SK-N-DZ (cell line): ENCODE results near the gene DDIT3.
A peak's percentile ranks its signal among the peaks of the same experiment; 100 is the strongest.
"Not testable (repeated sequence)": the region's sequence is repeated elsewhere in the genome, so short reads cannot be mapped to it uniquely, and the experiment has no call there.

Experiments
- DNase-seq: peaks from one replicate; pipeline ENCODE4 v3.0.0-alpha.2; 2015; ENCODE audit warnings: low spot score

DDIT3 gene

DNA sequence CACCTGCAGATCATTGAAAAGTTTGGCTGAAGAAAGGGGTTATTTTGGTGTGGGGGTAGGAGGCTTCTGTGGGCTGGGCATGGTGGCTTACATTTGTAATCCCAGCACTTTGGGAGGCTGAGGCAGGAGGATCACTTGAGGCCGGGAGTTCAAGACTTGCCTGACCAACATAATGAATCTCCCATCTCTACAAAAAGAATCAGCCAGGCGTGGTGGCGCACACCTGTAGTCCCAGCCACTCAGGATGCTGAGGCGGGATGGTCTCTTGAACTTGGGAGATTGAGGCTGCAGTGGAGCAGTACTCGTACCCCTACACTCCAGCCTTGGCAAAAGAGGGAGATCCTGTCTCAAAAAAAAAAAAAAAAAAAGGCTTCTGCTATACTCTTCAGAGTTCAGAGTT lies 7.0 kb downstream of the DDIT3 start:
- no peak for DNase-seq

DNA sequence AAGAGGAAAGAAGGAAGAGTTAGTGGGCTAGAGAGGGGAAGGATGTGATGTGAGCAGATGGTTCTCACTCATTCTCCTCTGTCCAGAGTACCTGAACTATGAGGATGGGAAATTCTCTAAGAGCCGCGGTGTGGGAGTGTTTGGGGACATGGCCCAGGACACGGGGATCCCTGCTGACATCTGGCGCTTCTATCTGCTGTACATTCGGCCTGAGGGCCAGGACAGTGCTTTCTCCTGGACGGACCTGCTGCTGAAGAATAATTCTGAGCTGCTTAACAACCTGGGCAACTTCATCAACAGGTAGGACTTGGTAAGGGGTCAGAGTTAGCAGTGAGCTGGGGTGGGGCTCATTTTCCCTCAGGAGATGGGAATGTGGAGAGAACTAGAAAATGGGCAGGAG lies 7.6 kb downstream of the DDIT3 start:
- DNase-seq, result no peak

DNA sequence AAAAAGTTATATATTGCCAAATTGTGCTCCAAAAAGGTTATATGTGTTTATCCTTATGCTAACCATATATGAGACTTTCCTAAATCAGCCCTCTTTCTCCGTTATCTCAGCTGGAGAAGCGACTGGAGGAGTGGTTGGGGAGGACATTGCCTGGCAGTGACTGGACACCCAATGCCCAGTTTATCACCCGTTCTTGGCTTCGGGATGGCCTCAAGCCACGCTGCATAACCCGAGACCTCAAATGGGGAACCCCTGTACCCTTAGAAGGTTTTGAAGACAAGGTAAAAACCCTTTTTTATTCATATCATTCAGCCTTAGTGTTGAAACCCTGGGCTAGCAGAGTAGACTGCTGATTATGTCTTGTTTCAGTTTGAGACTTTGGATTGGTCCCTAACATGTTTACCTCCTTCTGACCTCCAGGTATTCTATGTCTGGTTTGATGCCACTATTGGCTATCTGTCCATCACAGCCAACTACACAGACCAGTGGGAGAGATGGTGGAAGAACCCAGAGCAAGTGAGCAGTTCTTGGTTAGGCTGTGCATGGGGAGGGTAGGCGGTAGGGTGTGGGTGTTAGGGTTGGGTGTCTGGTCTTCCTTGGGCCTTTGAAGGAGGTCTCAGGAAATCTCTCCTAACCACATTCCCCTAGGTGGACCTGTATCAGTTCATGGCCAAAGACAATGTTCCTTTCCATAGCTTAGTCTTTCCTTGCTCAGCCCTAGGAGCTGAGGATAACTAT lies 8.6 kb downstream of the DDIT3 start:
- DNase-seq, result no peak

DNA sequence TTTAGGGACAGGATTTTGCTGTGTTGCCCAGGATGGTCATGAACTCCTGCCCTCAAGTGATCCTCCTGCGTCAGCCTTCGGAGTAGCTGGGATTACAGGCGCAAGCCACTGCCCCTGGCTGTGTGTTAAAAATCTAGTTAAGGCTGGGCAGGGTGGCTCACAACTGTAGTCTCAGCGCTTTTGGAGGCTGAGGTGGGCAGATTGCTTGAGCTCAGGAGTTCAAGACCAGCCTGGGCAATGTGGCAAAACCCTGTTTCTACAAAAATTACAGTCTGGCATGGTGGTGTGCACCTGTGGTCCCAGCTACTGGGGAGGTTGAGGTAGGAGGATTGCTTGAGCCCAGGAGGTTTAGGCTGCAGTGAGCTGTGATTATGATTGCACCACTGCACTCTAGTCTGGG lies 9.2 kb downstream of the DDIT3 start:
- DNase-seq, result no peak

DNA sequence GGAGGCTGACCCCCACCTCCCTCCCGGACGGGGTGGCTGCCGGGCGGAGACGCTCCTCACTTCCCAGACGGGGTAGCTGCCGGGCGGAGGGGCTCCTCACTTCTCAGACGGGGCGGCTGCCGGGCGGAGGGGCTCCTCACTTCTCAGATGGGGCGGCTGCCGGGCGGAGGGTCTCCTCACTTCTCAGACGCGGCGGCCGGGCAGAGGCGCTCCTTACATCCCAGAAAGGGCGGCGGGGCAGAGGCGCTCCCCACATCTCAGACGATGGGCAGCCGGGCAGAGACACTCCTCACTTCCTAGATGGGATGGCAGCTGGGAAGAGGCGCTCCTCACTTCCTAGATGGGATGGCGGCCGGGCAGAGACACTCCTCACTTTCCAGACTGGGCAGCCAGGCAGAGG lies 12.5 kb downstream of the DDIT3 start:
- DNase-seq, result not testable (repeated sequence)

DNA sequence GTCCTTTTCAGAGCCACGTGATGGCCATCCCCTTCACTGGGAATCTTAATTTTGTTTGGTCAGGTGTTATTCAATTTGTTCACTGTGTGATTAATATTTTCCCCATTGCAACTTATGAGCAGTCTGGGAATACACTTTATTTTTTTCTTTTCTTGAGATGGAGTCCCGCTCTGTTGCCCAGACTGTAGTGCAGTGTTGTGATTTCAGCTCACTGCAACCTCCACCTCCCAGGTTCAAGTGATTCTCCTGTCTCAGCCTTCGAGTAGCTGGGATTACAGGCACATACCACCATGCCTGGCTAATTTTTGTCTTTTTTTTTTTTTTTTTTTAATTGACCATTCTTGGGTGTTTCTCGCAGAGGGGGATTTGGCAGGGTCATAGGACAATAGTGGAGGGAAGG lies 13.8 kb downstream of the DDIT3 start:
- not testable (repeated sequence) for DNase-seq

DNA sequence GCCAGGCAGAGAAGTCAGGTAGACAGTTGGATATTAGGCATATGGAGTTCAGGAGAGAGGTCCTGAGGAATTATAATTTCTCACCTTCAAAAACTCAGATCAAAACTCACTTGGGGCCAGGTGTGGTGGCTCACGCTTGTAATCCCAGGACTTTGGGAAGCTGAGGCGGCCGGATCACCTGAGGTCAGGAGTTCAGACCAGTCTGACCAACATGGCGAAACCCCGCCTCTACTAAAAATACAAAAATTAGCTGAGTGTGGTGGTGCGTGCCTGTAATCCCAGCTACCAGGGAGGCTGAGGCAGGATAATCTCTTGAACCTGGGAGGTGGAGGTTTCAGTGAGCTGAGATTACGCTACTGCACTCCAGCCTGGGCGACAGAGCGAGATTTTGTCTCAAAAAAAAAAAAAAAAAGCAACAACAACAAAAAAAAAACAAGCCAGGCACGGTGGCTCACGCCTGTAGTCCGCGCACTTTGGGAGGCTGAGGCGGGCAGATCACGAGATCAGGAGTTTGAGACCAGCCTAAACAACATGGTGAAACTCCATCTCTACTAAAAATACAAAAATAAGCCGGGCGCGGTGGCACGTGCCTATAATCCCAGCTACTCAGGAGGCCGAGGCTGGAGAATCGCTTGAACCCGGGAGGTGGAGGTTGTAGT lies 17.9 kb downstream of the DDIT3 start:
- not testable (repeated sequence) for DNase-seq

DNA sequence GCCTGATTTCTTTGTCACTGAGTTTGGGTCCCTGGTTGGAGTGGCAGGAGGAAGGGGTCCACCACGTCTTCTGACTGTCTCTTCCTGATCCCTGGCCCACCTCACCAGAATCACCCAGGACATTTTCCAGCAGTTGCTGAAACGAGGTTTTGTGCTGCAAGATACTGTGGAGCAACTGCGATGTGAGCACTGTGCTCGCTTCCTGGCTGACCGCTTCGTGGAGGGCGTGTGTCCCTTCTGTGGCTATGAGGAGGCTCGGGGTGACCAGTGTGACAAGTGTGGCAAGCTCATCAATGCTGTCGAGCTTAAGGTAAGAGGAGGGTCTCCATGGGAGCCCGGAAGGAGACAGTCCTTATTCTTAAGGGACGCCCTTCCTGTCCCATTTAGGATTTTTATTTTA lies 20.1 kb downstream of the DDIT3 start:
- no peak for DNase-seq

DNA sequence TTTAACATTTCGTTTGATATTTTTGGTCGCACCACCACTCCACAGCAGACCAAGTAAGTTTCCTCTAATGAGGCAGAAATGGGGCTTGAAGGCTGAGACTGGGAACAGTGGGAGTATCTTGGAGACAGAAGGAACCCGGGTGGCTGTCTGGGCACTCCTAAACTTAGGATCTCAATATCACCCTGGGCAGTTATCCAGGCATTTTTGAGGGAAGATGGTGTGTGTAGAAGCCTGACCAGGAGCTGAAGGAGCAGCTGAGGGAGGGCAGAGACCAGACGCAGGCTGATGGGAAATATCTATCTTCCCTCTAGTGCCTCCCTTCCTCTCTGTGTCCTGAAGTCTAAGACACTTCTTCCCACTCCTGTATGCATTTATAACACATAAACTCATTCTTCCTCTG lies 21.7 kb downstream of the DDIT3 start:
- DNase-seq, result no peak

DNA sequence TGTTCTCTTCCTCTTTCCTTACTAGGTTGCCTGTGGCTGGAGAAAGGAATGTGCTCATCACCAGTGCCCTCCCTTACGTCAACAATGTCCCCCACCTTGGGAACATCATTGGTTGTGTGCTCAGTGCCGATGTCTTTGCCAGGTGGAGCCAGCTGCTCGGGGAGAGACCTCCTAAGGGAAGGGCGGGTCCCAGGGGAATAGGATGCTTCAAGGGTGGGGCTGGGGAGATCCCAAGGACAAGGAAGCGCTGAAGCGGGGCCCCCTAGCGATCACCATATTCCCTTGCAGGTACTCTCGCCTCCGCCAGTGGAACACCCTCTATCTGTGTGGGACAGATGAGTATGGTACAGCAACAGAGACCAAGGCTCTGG lies 22.2 kb downstream of the DDIT3 start:
- no peak for DNase-seq

DNA sequence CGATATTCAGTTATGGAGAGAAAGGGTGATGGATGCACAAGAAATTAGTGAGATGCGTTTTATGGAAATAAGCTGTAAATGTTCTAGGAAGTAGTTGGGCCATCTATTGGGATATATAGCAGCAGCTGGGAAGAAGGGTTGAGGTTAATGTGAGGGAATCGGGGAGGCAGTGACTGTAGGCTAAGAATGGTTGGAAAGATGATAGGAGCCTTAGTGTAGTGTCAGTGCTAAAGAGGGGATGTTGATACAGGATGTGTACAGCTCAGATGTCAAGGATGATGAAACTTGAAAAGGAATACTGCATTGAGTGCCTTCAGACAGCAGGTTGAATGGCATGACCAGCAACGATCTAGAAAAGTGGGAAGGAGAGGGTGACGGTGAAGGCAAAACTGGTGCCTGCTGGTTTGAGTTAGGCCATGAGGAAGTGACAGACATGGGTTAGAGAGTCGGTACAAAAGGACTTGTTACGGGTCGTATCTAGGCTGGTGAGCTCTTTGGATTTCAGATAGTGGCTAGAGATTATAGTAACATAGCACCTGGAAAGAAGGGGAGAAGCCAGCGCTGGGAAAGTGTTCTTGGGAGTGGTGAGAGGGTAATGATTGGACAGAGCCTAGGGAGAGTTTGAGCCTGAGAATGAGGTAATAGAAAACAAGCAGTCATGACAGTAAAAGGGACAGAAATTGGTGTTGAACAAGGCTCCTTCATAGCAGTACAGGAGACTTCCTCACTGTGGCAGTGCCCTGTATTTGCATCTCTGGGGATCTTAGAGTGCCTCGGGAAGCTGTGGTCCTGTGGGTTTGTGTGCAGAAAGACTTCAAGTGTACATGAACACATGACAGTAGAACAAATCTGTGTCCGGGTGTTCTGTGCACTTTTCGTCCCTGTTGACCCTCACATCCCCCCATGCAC lies 22.8 kb downstream of the DDIT3 start:
- DNase-seq, result no peak

DNA sequence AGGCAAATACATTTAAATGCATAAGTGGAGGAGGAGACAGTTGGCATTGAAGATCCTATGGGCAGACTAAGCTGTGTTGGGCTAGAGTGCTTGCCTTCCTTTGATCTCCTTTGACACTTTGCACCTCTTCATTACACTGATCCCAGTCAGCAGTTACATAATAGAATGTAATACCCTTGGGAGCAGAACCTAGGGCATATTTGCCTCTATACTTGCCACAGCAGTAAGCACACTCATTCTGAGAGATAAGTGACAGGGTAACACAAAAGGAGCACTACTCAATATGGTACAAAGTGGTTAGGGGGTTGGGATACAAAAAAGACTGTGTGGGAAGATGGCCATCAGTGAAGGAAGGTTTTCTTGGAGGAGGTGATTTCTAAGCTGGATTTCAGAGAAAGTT lies 23.5 kb downstream of the DDIT3 start:
- no peak for DNase-seq

DNA sequence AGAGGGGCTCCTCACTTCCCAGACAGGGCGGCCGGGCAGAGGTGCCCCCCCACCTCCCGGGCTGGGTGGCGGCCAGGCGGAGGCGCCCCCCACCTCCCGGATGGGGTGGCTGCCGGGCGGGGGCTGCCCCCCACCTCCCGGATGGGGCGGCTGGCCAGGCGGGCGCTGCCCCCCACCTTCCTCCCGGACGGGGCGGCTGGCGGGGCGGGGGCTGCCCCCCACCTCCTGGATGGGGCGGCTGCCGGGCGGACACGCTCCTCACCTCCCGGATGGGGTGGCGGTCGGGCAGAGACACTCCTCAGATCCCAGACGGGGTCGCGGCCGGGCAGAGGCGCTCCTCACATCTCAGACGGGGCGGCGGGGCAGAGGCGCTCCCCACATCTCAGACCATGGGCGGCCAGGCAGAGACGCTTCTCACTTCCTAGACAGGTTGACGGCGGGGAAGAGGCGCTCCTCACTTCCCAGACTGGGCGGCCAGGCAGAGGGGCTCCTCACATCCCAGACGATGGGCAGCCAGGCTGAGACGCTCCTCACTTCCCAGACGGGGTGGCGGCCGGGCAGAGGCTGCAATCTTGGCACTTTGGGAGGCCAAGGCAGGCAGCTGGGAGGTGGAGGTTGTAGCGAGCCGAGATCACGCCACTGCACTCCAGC lies 25.1 kb downstream of the DDIT3 start:
- not testable (repeated sequence) for DNase-seq

DNA sequence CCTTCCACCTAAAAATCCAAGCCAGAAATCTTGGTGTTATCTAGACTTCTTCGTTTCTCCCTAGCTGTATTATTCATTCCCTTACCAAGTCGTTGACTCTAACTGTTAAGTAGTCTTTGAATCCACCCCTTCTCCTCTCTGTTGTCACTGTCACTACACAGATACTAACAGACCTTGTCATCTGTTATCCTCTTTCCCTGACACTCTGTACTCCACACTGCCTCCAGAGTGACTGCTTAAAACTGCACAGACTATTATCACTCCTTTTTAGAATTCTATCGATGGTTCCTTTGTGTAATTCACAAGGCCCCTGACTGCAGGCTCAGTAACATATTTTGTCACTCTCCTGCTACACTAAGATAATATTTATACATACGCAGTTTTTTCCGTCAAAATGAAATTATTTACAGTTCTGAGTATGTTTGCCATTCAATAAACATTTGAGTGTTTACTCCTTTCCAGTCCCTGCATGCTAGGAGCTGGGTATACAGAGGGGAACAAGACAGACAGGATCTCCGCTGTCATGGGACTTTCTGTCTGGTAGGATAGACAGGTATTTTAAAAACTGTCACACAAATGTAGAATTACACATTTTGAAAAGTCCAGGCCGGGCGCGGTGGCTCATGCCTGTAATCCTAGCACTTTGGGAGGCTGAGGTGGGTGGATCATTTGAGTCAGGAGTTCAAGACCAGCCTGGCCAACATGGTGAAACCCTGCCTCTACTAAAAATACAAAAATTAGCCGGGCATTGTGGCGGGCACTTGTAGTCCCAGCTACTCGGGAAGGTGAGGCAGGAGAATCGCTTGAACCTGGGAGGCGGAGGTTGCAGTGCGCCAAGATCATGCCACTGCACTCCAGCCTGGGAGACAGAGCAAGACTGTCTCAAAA lies 28.7 kb downstream of the DDIT3 start:
- no peak for DNase-seq

DNA sequence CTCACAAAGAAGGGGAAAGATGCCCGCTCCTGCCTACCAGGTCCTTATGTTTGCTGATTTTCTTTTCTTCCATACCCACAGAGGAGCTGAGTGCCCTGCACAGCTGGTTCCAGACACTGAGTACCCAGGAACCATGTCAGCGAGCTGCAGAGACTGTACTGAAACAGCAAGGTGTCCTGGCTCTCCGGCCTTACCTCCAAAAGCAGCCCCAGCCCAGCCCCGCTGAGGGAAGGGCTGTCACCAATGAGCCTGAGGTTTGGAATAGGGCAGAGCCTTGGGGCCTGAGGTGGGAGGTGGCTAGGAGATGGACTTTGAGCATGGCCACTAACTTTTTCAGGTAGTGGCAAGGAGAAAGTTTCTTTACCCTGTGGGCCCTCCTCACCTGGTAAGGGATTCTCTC lies 30.2 kb downstream of the DDIT3 start:
- DNase-seq, result no peak

DNA sequence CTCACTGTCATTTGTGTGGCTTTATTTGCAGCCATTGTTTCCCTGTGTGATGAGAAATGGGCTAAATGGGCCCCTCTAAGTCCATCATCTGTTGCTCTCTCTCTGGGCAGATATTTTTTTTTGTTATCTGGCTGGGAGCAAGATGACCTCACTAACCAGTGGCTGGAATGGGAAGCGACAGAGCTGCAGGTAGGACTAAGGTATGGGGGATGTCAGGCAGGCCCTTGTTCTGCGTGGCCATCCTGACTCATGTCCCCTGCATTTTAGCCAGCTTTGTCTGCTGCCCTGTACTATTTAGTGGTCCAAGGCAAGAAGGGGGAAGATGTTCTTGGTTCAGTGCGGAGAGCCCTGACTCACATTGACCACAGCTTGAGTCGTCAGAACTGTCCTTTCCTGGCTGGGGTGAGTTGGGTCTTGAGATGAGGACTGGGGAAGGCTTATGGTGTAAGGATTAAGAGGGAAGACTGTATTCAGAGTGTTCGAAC lies 31.1 kb downstream of the DDIT3 start:
- DNase-seq, result no peak

DNA sequence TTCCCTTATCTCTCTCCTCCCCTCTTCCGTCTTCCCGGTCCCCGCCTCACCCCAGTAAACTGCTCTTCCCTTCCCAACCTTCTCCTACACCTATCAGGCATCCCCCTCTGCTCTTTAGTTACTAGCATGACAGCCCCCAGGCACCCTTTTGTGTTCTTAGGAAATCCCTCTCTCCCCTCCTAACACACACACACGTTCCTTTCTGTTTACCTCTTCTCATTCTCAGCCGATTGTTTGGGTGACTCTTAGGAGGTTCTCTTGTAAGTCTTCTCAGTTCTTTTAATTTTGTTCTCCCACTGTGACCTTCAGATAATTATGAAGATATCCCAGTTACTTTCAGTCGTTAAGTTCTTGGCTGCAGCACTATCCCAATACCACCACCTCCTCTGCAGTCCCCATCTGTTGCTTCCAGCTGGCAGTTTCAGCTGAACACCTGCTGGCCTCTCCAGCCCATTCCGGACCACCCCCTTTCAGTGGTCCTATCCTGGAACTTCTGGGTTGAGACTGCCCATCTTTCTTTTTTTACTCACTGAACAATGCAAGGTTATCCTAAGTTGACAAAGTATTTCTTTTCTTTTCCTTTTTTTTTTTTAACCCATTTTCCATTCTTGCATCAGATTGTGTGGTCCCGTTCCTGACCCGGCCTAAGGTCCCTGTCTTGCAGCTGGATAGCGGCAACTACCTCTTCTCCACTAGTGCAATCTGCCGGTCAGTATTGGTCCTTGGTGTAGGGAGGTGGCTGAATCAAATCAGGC lies 31.7 kb downstream of the DDIT3 start:
- DNase-seq, result no peak

DNA sequence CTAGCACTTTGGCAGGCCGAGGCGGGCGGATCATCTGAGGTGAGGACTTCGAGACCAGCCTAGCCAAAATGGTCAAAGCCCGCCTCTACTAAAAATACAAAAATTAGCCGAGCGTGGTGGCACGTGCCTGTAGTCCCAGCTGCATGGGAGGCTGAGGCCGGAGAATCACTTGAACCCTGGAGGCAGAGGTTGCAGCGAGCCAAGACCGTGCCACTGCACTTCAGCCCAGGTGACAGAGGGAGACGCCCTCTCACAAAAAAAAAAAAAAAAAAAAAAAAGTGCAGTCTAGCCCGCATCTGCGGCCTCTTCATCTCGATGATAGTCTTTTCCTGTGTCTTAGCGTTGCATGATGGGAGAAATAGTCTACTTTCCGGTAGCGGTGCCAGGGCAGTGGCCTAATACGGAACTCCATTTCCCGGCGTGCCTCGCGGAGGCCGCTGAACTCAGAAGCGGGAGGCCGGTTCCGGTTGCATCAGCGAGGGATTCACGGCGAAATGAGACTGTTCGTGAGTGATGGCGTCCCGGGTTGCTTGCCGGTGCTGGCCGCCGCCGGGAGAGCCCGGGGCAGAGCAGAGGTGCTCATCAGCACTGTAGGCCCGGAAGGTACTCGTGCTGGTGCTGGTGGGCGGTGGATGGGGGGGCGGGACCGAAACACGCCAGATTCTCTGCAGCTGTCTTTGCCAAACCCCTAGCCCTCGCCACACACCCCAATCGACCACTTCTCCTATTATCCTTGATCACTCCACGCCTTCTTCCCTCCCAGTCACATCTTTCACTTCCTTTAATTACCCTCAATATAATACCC lies 32.5 kb downstream of the DDIT3 start, which contains the start of gene MARS1:
Gene MARS1 (plus strand): TSS at position 472 of the 805 bp plus-strand sequence. CDS start 23 bp downstream, at position 495.
- peak; percentile 98 for DNase-seq

DNA sequence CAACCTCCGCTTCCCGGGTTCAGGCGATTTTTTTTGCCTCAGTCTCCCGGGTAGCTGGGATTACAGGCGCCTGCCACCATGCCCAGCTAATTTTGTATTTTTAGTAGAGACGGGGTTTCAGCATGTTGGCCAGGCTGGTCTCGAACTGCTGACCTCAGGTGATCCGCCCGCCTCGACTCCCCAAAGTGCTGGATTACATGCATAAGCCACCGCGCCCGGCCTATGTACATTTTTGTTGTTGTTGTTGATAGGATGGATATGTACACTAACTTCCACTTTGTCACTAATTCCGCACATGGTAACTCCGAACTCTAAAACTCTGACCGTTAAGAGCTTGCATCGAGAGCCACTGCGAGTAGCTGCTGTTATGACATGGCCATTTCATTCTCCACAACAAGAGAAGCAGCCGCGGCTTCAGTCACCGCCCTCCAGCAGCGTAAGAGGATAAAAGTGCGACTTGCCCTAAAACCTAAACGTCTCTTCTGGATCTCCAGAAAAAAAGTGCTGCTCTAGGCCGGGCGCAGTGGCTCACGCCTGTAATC lies 33.2 kb downstream of the DDIT3 start:
- no peak for DNase-seq
